B cell (primary cell): Measurements from ENCODE around the gene TOM1L2. TPM values are rescaled to one million over a fixed set of nuclear protein-coding genes. Genes with fewer than 3 reads are reported as not detected.

Experiments used
- ATAC-seq: fragments of 200-7000 bp; cut with Tn5 transposase; one replicate; pipeline ENCODE4 v1.10.0; 2021; ENCODE audit warnings: low read depth, mild to moderate bottlenecking, moderate number of reproducible peaks, moderate library complexity
- CTCF ChIA-PET: fragments of 350-600 bp; sonication (Branson Sonifier 250); formaldehyde crosslinking; loops from one replicate; lab custom pipeline; 2021; ENCODE audit warnings: antibody characterized with exemption, inconsistent platforms; lab: Charles Lee
- POLR2A ChIA-PET: fragments of 350-600 bp; sonication (Branson Sonifier 250); formaldehyde crosslinking; loops from one replicate; lab custom pipeline; 2021; ENCODE audit warnings: antibody characterized with exemption; lab: Charles Lee
- DNase-seq: peaks from one replicate; pipeline ENCODE4 v3.0.0; 2013
- H2AFZ ChIP-seq: 2 replicates; pipeline ENCODE4 v1.6.1; 2012; ENCODE audit warnings: mild to moderate bottlenecking, low read depth, low read length; ENCODE audit not compliant: insufficient read depth, poor library complexity, severe bottlenecking
- H3K27ac ChIP-seq, 2 donors: 1 replicate in 1 of 2; 2 replicates in 1 of 2; pipeline ENCODE4 v1.5.1; 2012 to 2013; ENCODE audit warnings: low read length in 2 of 2, mild to moderate bottlenecking in 2 of 2, moderate library complexity in 1 of 2
- H3K27me3 ChIP-seq, 4 experiments: fragments of 200-600 bp in 1 of 4; sonication (generic) in 1 of 4; replicated peaks in 1 of 4; 1 replicate in 2 of 4; 2 replicates in 2 of 4; pipeline versions ENCODE4 v1.6.1 to v1.7.0; 2013 to 2016; ENCODE audit warnings: low read length in 3 of 4, mild to moderate bottlenecking in 2 of 4, mixed read lengths in 1 of 4, moderate library complexity in 1 of 4; ENCODE audit not compliant: insufficient read depth in 4 of 4, control insufficient read depth in 3 of 4; ENCODE audit errors: control extremely low read depth in 1 of 4
- H3K36me3 ChIP-seq, 2 experiments: replicated peaks in 1 of 2; 1 replicate in 1 of 2; 2 replicates in 1 of 2; pipeline versions ENCODE4 v1.6.1 to v1.7.1; 2013; ENCODE audit warnings: low read length in 1 of 2; ENCODE audit not compliant: insufficient read depth in 2 of 2, control insufficient read depth in 1 of 2; ENCODE audit errors: control extremely low read depth in 1 of 2, extremely low read depth in 1 of 2
- H3K4me1 ChIP-seq, 2 donors: fragments of 200-600 bp in 1 of 2; sonication (generic) in 1 of 2; 1 replicate in 1 of 2; 2 replicates in 1 of 2; pipeline versions ENCODE4 v1.5.1 to v1.6.1; 2013 to 2017; ENCODE audit warnings: low read length in 2 of 2; ENCODE audit not compliant: control insufficient read depth in 2 of 2, insufficient read depth in 2 of 2
- H3K4me2 ChIP-seq: replicated peaks from 2 replicates; pipeline ENCODE3; 2012; ENCODE audit warnings: mild to moderate bottlenecking, low read depth, low read length; ENCODE audit not compliant: poor library complexity, severe bottlenecking
- H3K4me3 ChIP-seq, 5 experiments: fragments of 200-600 bp in 1 of 5; sonication (generic) in 1 of 5; 1 replicate in 3 of 5; 2 replicates in 2 of 5; pipeline versions ENCODE4 v1.5.1 to v1.7.0; 2011 to 2016; ENCODE audit warnings: low read length in 4 of 5, mild to moderate bottlenecking in 4 of 5, low read depth in 2 of 5, control low read depth in 1 of 5, moderate library complexity in 1 of 5; ENCODE audit not compliant: insufficient read depth in 1 of 5; ENCODE audit errors: control extremely low read depth in 1 of 5, extremely low read depth in 1 of 5
- H3K79me2 ChIP-seq: fragments of 200-600 bp; sonication (generic); one replicate; pipeline ENCODE4 v1.6.0; 2016; ENCODE audit warnings: low read length; ENCODE audit not compliant: control insufficient read depth, insufficient read depth
- H3K9ac ChIP-seq: fragments of 200-600 bp; sonication (generic); 2 replicates; pipeline ENCODE4 v1.6.1; 2017; ENCODE audit warnings: mild to moderate bottlenecking, low read length, moderate library complexity
- H3K9me3 ChIP-seq, 3 donors: one replicate each; pipeline versions ENCODE4 v1.6.1 to v1.7.1; 2013; ENCODE audit warnings: low read length in 2 of 3; ENCODE audit not compliant: control insufficient read depth in 2 of 3, insufficient read depth in 1 of 3; ENCODE audit errors: control extremely low read depth in 1 of 3
- H4K20me1 ChIP-seq: 2 replicates; pipeline ENCODE4 v1.6.0; 2012; ENCODE audit warnings: mild to moderate bottlenecking, low read length; ENCODE audit not compliant: insufficient read depth, control insufficient read depth, poor library complexity, severe bottlenecking
- H3K27ac Mint-ChIP-seq: one replicate; pipeline ENCODE4 v1.8.0; 2021; ENCODE audit warnings: mixed read lengths
- H3K27me3 Mint-ChIP-seq: one replicate; pipeline ENCODE4 v1.8.0; 2021; ENCODE audit warnings: mixed read lengths
- H3K4me1 Mint-ChIP-seq: one replicate; pipeline ENCODE4 v1.8.0; 2021; ENCODE audit warnings: mixed read lengths
- H3K4me3 Mint-ChIP-seq: one replicate; pipeline ENCODE4 v1.8.0; 2021; ENCODE audit warnings: mixed read lengths
- H3K9me3 Mint-ChIP-seq: one replicate; pipeline ENCODE4 v1.8.0; 2022; ENCODE audit warnings: mixed read lengths; ENCODE audit not compliant: insufficient read depth
- CTCF ChIP-seq: fragments of 200-600 bp; IDR thresholded peaks from one replicate; pipeline ENCODE4 v1.8.0; 2022; ENCODE audit warnings: antibody characterized with exemption, mild to moderate bottlenecking
- EZH2 ChIP-seq: IDR thresholded peaks from 2 replicates; pipeline ENCODE4 v1.6.1; 2012; ENCODE audit warnings: borderline replicate concordance, low read depth, mild to moderate bottlenecking, moderate library complexity, low read length; ENCODE audit not compliant: insufficient read depth, poor library complexity, severe bottlenecking
- WGBS: methylation state at CpG from one replicate; pipeline ENCODE4 v1.1.5; 2013; ENCODE audit warnings: missing lambda C conversion rate; ENCODE audit not compliant: insufficient coverage; 5-methylcytosine and 5-hydroxymethylcytosine counted together
- intact Hi-C: fragments of 100-400 bp; cut with micrococcal nuclease; formaldehyde crosslinking; loops from one replicate; pipeline ENCODE4 v1.10.0; 2022
- polyA plus RNA-seq: library from polyadenylated mRNA; depleted of rRNA; stranded (reverse); fragments of >200 nt; gene quantifications from 2 replicates; pipeline ENCODE4 v1.2.3, GENCODE V29; 2012
- total RNA-seq, 2 donors: library from RNA; stranded (reverse); fragments of 120-200 nt in 1 of 2; gene quantifications; 1 replicate in 1 of 2; 2 replicates in 1 of 2; pipeline versions ENCODE4 v1.2.3 to v1.2.4, GENCODE V29; 2013 to 2022

TOM1L2 gene
- total and polyA plus RNA-seq, 2 donors (not counting 1 experiment from before 2014, with no cell fraction given): 25.1 to 29.7 TPM

DNA sequence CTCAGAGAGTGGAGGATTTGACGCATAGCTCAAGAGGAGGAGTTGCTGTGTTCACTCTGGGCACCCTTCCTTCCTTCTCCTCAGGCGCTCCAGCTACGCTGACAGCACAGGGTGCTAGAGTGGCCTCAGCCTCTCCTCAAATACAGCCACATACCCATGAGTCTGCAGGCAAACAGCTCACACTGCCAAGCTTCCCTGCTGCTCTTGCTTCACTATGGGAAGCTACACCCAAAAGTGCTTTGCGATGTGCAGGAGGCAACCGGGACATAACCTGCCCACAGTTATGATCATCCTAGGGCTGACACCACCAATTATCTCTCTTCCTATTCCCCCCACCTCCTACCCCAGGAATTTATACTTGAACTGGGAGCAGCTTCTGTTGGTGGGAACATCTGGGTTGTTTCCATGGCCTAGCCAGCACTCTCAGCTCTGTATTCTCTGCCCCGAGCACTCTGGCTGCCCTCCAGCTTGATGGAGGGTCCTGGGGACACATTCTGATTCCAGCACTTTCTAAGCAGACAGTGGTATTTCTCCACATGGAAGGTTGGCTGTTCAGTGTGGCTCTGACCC is 95.2 kb downstream of the TOM1L2 start:
- Mint-ChIP-seq H3K27ac (no peak overlapping the region), H3K4me1 (no peaks in the 10 kb centered on the region), H3K27me3 (no peaks in the 10 kb centered on the region), H3K4me3 (no peak overlapping the region), H3K9me3 (no peaks in the 10 kb centered on the region)
- ATAC-seq (no peak), DNase-seq (no peak)
- H3K9me3 ChIP-seq: no peaks in the 10 kb centered on the region
- peaks cover 3 to 46% of the 10 kb centered on the region in 2 experiments for H3K36me3 ChIP-seq
- H3K4me1 ChIP-seq: no peaks in the 10 kb centered on the region
- H3K9ac ChIP-seq: no peak overlapping the region
- intact Hi-C loops: no loop called here
- no peaks in the 10 kb centered on the region for H3K27me3 ChIP-seq
- no peak for TF ChIP-seq CTCF
- no peak for TF ChIP-seq EZH2
- ChIA-PET POLR2A (no interaction called here), CTCF (interaction anchor here (1.0 kb wide), 1 partner anchor 42 kb away, joined by 4 read pairs; no protein-coding TSS in a partner anchor)
- no peaks in the 10 kb centered on the region for H3K79me2 ChIP-seq
- H3K27ac ChIP-seq: no peak overlapping the region
- no peak overlapping the region for H3K4me3 ChIP-seq
- H4K20me1 ChIP-seq: no peaks in the 10 kb centered on the region
- no peak overlapping the region for H2AFZ ChIP-seq
- 97% methylated on average over 6 of the region's 6 CpGs for WGBS
- no peak overlapping the region for H3K4me2 ChIP-seq

DNA sequence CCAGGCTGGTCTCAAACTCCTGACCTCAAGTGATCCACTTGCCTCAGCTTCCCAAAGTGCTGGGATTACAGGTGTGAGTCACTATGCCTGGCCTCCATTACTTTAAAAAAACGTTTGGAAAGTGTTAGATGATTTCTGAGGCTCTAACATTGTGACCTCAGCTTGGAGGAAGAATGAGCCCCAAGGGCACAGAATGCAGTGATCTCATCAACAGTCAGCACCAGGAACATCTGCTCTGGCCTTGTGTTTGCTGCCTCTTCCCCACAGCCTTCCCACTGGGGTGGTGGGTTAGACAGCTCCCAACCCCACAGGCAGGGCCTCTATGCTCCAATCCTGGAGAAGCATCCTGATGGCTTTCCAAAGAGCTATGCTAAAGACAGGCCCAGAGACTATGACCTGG is 97.7 kb downstream of the TOM1L2 start:
- Histone ChIP-seq H3K27me3 (no peaks in the 10 kb centered on the region), H3K36me3 (peaks cover 3 to 29% of the 10 kb centered on the region in 2 experiments), H3K4me2 (no peak overlapping the region), H2AFZ (no peak overlapping the region), H3K9me3 (no peaks in the 10 kb centered on the region), H3K4me1 (no peaks in the 10 kb centered on the region), H3K27ac (no peak overlapping the region), H4K20me1 (no peaks in the 10 kb centered on the region), H3K4me3 (no peak overlapping the region), H3K9ac (no peak overlapping the region), H3K79me2 (no peaks in the 10 kb centered on the region)
- ATAC-seq: no peak
- ChIA-PET POLR2A (no interaction called here), CTCF (no interaction called here)
- no peaks in the 10 kb centered on the region for H3K4me1 Mint-ChIP-seq
- H3K9me3 Mint-ChIP-seq: no peaks in the 10 kb centered on the region
- no peak overlapping the region for H3K4me3 Mint-ChIP-seq
- intact Hi-C loops: no loop called here
- no peak overlapping the region for H3K27ac Mint-ChIP-seq
- H3K27me3 Mint-ChIP-seq: no peaks in the 10 kb centered on the region
- DNase-seq: no peak
- no peak for TF ChIP-seq CTCF
- no peak for TF ChIP-seq EZH2
- no CpG with 5 or more reads among the region's 1 CpG for WGBS
